Fibroblast of skin of right quadriceps (primary cell): ENCODE results near the gene CLSTN2.

ENCODE experiments used
- DNase-seq: peaks from one replicate; pipeline ENCODE4 v3.0.0-alpha.2; 2013

CLSTN2 gene

GRCh38 chr3:139935016-139935865 lies at the start of gene CLSTN2:
Gene CLSTN2 (plus strand): TSS chr3:139935185.
- peak; percentile 8 for DNase-seq

- DNase-seq: no peak
Observed at GRCh38 chr3:139887431-139887830, 47.6 kb upstream of the CLSTN2 start.

GRCh38 chr3:139888561-139889140 lies 46.3 kb upstream of the CLSTN2 start:
- DNase-seq: no peak

- no peak for DNase-seq
Observed at GRCh38 chr3:139893267-139893962, 41.6 kb upstream of the CLSTN2 start.

DNA sequence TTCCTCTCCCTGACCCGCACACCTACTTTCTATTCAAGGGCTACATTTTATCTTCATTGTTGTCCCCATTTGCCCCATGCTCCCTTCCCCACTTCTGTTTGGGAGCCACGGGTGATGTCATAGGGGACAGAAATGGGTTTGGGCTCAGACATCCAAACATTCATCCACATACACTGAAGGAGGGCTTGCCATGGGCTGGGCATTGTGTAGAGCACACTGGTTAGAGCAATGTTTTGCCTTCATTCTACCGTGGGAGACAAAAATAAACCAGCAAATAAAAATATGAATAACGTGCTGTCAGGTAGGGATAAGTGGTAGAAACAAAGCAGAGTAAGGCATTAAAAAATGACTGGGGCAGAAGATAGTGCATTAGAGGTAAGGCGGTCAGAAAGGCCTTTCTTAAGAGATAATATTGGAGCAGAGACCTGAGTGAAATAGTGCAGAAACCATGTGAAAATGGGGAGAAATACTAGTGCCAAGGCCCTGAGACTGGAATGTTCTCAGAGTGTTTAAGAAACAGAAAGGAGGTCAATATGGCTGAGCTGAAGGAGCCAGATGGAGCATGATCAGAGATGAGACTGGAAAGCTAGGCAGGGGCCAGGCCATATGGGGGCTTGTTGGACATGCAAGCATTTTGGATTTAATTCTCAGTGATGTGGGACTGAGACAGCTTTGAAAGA lies 40.9 kb upstream of the CLSTN2 start:
- no peak for DNase-seq

DNA sequence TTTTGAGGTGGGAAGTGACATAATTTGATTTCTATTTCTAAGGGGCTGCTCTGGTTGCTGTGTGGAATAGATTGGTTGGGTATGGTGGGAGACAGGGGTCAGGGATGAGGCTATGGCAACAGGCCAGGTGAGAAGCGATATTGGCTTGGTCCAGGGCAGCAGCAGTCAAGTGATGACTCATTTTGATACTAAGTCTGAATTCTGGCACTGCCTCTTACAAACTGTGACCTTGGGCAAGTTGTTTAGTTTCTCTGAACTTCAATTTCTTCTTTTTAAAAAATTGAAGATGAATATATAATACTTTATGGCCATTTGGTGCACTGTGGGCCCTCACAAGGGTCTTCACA lies 40.4 kb upstream of the CLSTN2 start:
- DNase-seq: no peak

GRCh38 chr3:139897759-139898158 lies 37.2 kb upstream of the CLSTN2 start:
- no peak for DNase-seq

- DNase-seq: peak; percentile 36
Observed at GRCh38 chr3:139906418-139906817, 28.6 kb upstream of the CLSTN2 start.

GRCh38 chr3:139909811-139910210 lies 25.2 kb upstream of the CLSTN2 start:
- no peak for DNase-seq

GRCh38 chr3:139916271-139916670 lies 18.7 kb upstream of the CLSTN2 start:
- no peak for DNase-seq

DNA sequence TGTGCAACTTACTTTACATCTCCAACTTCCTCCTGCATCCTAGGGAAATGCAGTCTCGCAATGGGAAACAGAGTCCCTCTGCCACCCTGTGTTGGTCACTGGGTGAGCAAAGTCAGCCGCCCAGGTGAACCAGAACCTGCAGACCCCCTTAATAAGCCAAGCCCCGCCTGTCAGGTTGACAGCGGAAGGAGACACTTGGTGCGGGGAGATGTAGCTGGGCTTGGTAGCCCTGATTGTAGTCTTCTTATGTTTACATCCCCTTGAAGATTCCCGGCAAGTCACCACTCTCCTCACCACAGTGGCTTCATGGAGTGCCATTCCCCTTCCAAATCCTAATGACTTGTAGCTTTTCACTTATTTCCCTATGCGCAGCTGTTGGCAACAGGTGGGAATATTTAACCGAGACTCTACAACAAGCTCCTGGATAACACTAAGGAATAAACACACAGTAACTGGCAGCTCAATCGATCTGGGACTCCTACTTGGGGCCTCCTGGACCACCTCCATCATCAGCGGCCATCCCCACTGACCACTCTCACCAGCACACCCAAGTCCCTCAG lies 17.7 kb upstream of the CLSTN2 start:
- DNase-seq: no peak

GRCh38 chr3:139928708-139929505 lies 6.1 kb upstream of the CLSTN2 start:
- DNase-seq: no peak

- DNase-seq: no peak
Observed at GRCh38 chr3:139930211-139930610, 4.8 kb upstream of the CLSTN2 start.

DNA sequence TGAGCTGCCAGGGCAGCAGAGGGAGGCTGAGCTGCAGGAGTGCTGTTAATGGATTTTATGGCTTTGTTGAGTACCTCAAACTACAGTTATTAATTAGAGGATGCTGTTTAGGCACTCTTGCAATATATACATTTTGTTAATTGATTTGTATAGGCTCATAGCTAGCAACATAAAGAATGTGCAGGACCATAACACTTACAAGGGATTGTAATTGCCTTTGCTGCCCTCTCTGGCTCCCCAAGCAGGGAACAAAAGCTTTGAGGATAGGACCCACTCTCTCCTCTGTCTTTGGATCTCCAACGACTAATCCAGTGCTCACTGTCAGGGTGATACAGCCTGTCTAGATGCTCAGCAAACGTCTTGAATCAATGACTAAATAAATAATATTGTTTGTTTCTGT lies 1.2 kb upstream of the CLSTN2 start:
- DNase-seq: no peak

- DNase-seq: no peak
Observed at GRCh38 chr3:139934613-139935015, 371 bp upstream of the CLSTN2 start.

DNA sequence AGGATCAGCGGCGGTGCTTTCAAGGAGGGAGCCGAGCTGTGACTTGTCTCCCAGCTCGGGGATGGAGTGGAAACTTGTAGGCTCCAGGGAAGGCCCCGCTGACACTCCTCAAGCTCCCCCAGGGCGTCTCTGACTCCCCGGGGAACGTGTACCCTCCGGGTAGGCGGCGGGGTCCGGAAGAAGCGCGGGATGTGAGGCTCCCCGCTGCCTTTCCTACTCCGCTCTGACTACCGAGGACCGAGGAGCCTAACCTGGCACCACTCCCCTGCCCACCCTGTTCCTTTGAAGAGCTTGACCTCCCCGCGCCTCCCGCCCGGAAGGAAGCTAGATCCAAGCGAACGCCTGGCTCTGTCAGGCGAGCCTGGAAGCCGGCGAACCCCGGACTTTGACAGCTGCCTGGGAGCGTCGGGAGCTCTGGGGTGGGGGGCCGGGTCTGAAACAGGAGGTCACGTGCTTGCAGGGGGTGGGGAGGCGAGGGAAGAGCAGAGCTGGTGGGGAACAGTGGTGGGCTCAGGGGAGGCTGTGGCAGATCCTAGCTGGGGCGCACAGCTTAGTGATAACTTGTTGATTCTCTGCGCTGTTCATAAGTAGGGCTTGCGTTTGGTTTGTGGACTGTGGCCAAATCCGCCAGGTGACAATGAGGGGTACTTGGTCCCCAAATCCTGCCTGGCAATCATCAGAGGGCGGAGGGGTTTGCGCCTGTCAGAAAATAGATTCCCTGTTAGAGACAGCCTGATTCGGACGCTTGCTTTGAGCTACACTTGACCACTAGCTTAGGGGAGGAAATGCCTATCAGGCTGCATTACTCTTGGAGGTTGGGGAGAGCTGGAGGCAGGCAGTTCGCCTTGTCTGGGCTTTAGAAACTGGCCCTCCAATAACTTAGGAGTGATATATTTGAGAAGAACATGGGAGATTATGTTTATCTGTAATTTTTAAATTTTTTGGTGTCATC lies 1.2 kb downstream of the CLSTN2 start:
- DNase-seq: no peak

- peak; percentile 28 for DNase-seq
Observed at GRCh38 chr3:139937674-139938279, 2.8 kb downstream of the CLSTN2 start.

GRCh38 chr3:139939681-139940190 lies 4.8 kb downstream of the CLSTN2 start:
- DNase-seq: no peak

DNA sequence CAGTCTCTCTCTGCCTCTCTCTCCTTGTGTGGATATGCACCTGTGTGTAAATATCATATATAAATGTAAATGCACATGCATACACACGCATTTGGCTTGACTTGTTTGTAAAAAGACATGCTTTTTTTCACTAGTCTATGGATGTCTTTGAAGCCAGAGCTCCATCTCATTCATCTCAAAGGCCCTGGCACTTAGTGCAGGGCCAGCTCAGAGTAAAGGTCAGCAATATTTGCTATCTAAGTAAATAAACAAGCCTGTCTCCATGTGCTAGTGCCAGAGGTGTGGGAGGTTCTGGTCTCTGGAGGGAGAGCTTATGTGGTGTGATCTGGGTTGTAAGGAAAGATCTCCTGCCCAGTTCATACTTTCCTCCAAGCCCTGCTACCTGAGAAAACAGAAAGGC lies 5.6 kb downstream of the CLSTN2 start:
- DNase-seq: no peak

DNA sequence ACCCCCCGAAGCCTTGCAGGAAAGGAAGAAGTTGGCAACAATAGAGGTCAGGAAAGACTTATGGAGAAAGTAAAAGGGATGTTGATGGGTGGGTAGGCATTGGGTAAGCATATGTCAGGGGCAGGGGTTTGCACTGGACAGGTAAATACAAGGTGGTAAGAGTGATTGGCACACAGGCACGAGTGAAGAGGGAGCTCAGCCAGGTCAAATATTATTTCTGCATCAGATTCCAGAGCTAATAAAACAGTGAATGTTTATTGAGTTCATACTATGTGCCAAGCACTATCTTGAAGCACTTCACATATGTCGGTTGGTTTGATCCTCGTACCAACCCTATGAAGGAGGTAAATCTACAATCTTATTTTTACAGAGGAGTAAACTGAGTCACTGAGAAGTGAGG lies 6.6 kb downstream of the CLSTN2 start:
- no peak for DNase-seq
